Activated CD4-positive, alpha-beta T cell treated with anti-CD3 and anti-CD28 coated beads, Interleukin-2, amount 10 ng/mL, durations not matched to agents 7 days and 5 days (primary cell): Measurements from ENCODE around the gene TPX2. TPM values are rescaled to one million over a fixed set of nuclear protein-coding genes. Genes with fewer than 3 reads are reported as not detected.
A peak's percentile ranks its signal among the peaks of the same experiment; 100 is the strongest.

Experiments
- CTCF ChIA-PET: fragments of 350-600 bp; sonication (Branson Sonifier 250); formaldehyde crosslinking; loops from one replicate; lab custom pipeline; 2021; ENCODE audit warnings: antibody characterized with exemption; lab: Charles Lee
- POLR2A ChIA-PET: fragments of 350-600 bp; sonication (Branson Sonifier 250); formaldehyde crosslinking; loops from one replicate; lab custom pipeline; 2021; ENCODE audit warnings: antibody characterized with exemption; lab: Charles Lee
- DNase-seq: peaks from one replicate; pipeline ENCODE4 v3.0.0-alpha.2; 2020
- H3K27ac Mint-ChIP-seq: one replicate; pipeline ENCODE4 v1.8.0; 2021; ENCODE audit warnings: mild to moderate bottlenecking, moderate library complexity, mixed read lengths
- H3K27me3 Mint-ChIP-seq: one replicate; pipeline ENCODE4 v1.8.0; 2021; ENCODE audit warnings: mixed read lengths
- H3K36me3 Mint-ChIP-seq: one replicate; pipeline ENCODE4 v1.8.0; 2021; ENCODE audit warnings: low read depth, mixed read lengths
- H3K4me1 Mint-ChIP-seq: one replicate; pipeline ENCODE4 v1.8.0; 2021; ENCODE audit warnings: mixed read lengths
- H3K4me3 Mint-ChIP-seq: one replicate; pipeline ENCODE4 v1.8.0; 2021; ENCODE audit warnings: mild to moderate bottlenecking, moderate library complexity, mixed read lengths
- H3K9me3 Mint-ChIP-seq: one replicate; pipeline ENCODE4 v1.8.0; 2021; ENCODE audit warnings: mixed read lengths
- total RNA-seq, 2 experiments: library from RNA; stranded (reverse); gene quantifications; one replicate each; pipeline ENCODE4 v1.2.3, GENCODE V29; 2021

The TPX2 gene
- total RNA-seq, 2 experiments from 2014 or later: 164 to 193 TPM

- no peaks in the 10 kb centered on the region for H3K27me3 Mint-ChIP-seq
- H3K9me3 Mint-ChIP-seq: no peaks in the 10 kb centered on the region
- H3K27ac Mint-ChIP-seq: no peak overlapping the region
- DNase-seq: no peak
- no peaks in the 10 kb centered on the region for H3K4me1 Mint-ChIP-seq
- ChIA-PET CTCF (interaction anchor here (0.7 to 1.4 kb wide), 3 partner anchors 15 to 262 kb away, joined by 3 to 4 read pairs (median 4); partner anchors contain the start of gene FOXS1), POLR2A (no interaction called here)
- H3K36me3 Mint-ChIP-seq: no peaks in the 10 kb centered on the region
- no peak overlapping the region for H3K4me3 Mint-ChIP-seq
Observed at GRCh38 chr20:31829731-31830130, 90.6 kb downstream of the TPX2 start.

GRCh38 chr20:31830406-31830981, 91.4 kb downstream of the TPX2 start:
- Mint-ChIP-seq H3K36me3 (no peaks in the 10 kb centered on the region), H3K27me3 (no peaks in the 10 kb centered on the region), H3K27ac (no peak overlapping the region), H3K4me3 (no peak overlapping the region), H3K4me1 (peaks cover 4% of the 10 kb centered on the region), H3K9me3 (no peaks in the 10 kb centered on the region)
- CTCF ChIA-PET: interaction anchor here (0.7 to 1.4 kb wide), 4 partner anchors 15 to 262 kb away, joined by 3 to 4 read pairs (median 4); partner anchors contain the start of gene FOXS1
- POLR2A ChIA-PET: no interaction called here
- DNase-seq: no peak

GRCh38 chr20:31831211-31831610, 92.1 kb downstream of the TPX2 start:
- Mint-ChIP-seq H3K4me3 (no peak overlapping the region), H3K9me3 (no peaks in the 10 kb centered on the region), H3K27me3 (no peaks in the 10 kb centered on the region), H3K36me3 (no peaks in the 10 kb centered on the region), H3K4me1 (peaks cover 10% of the 10 kb centered on the region), H3K27ac (no peak overlapping the region)
- CTCF ChIA-PET: interaction anchor here (0.7 to 1.4 kb wide), 2 partner anchors 16 to 157 kb away, joined by 3 read pairs; no protein-coding TSS in a partner anchor
- DNase-seq: no peak
- POLR2A ChIA-PET: no interaction called here

GRCh38 chr20:31831771-31832306, 92.7 kb downstream of the TPX2 start:
- no peak for DNase-seq
- H3K27ac Mint-ChIP-seq: no peak overlapping the region
- H3K36me3 Mint-ChIP-seq: no peaks in the 10 kb centered on the region
- H3K4me1 Mint-ChIP-seq: peaks cover 14% of the 10 kb centered on the region
- CTCF ChIA-PET: no interaction called here
- no peaks in the 10 kb centered on the region for H3K9me3 Mint-ChIP-seq
- H3K4me3 Mint-ChIP-seq: no peak overlapping the region
- no peaks in the 10 kb centered on the region for H3K27me3 Mint-ChIP-seq
- POLR2A ChIA-PET: no interaction called here

- peaks cover 14% of the 10 kb centered on the region for H3K4me1 Mint-ChIP-seq
- no peaks in the 10 kb centered on the region for H3K36me3 Mint-ChIP-seq
- no peak overlapping the region for H3K4me3 Mint-ChIP-seq
- peak overlapping the region; percentile 52 for H3K27ac Mint-ChIP-seq
- H3K9me3 Mint-ChIP-seq: no peaks in the 10 kb centered on the region
- POLR2A ChIA-PET: no interaction called here
- H3K27me3 Mint-ChIP-seq: no peaks in the 10 kb centered on the region
- CTCF ChIA-PET: no interaction called here
- DNase-seq: peak; percentile 63
Observed at GRCh38 chr20:31833130-31833930, 94.2 kb downstream of the TPX2 start.

- Mint-ChIP-seq H3K9me3 (no peaks in the 10 kb centered on the region), H3K27me3 (no peaks in the 10 kb centered on the region), H3K4me1 (peaks cover 14% of the 10 kb centered on the region), H3K36me3 (no peaks in the 10 kb centered on the region), H3K4me3 (no peak overlapping the region), H3K27ac (no peak overlapping the region)
- no peak for DNase-seq
- ChIA-PET CTCF (interaction anchor here (0.9 to 1.0 kb wide), 2 partner anchors 9 to 13 kb away, joined by 3 to 4 read pairs; no protein-coding TSS in a partner anchor), POLR2A (no interaction called here)
Observed at GRCh38 chr20:31833931-31834521, 94.9 kb downstream of the TPX2 start.

GRCh38 chr20:31835554-31835953, 96.5 kb downstream of the TPX2 start:
- H3K9me3 Mint-ChIP-seq: no peaks in the 10 kb centered on the region
- no peaks in the 10 kb centered on the region for H3K27me3 Mint-ChIP-seq
- no peak overlapping the region for H3K4me3 Mint-ChIP-seq
- no peak overlapping the region for H3K27ac Mint-ChIP-seq
- CTCF ChIA-PET: interaction anchor here (1.7 to 4.7 kb wide), 2 partner anchors 13 to 20 kb away, joined by 4 to 18 read pairs; no protein-coding TSS in a partner anchor
- POLR2A ChIA-PET: no interaction called here
- DNase-seq: no peak
- no peaks in the 10 kb centered on the region for H3K36me3 Mint-ChIP-seq
- peaks cover 14% of the 10 kb centered on the region for H3K4me1 Mint-ChIP-seq

GRCh38 chr20:31835977-31836852, 97.1 kb downstream of the TPX2 start:
- peak; percentile 23 for DNase-seq
- H3K36me3 Mint-ChIP-seq: no peaks in the 10 kb centered on the region
- POLR2A ChIA-PET: no interaction called here
- peaks cover 14% of the 10 kb centered on the region for H3K4me1 Mint-ChIP-seq
- peak overlapping the region; percentile 48 for H3K27ac Mint-ChIP-seq
- H3K4me3 Mint-ChIP-seq: no peak overlapping the region
- H3K27me3 Mint-ChIP-seq: no peaks in the 10 kb centered on the region
- CTCF ChIA-PET: interaction anchor here (1.7 to 4.7 kb wide), 4 partner anchors 9 to 20 kb away, joined by 4 to 18 read pairs (median 8); no protein-coding TSS in a partner anchor
- no peaks in the 10 kb centered on the region for H3K9me3 Mint-ChIP-seq

GRCh38 chr20:31836853-31837608, 97.9 kb downstream of the TPX2 start:
- DNase-seq: no peak
- POLR2A ChIA-PET: no interaction called here
- Mint-ChIP-seq H3K4me3 (no peak overlapping the region), H3K4me1 (peaks cover 14% of the 10 kb centered on the region), H3K27ac (no peak overlapping the region), H3K9me3 (no peaks in the 10 kb centered on the region), H3K27me3 (no peaks in the 10 kb centered on the region), H3K36me3 (no peaks in the 10 kb centered on the region)
- CTCF ChIA-PET: interaction anchor here (0.6 to 4.7 kb wide), 10 partner anchors 10 to 115 kb away, joined by 3 to 18 read pairs (median 3); partner anchors contain the start of gene PDRG1

GRCh38 chr20:31837896-31838397, 98.9 kb downstream of the TPX2 start:
- ChIA-PET POLR2A (no interaction called here), CTCF (interaction anchor here (0.9 to 4.7 kb wide), 9 partner anchors 9 to 194 kb away, joined by 3 to 18 read pairs (median 3); partner anchors contain the start of gene PDRG1)
- Mint-ChIP-seq H3K4me1 (peaks cover 14% of the 10 kb centered on the region), H3K4me3 (no peak overlapping the region), H3K27me3 (no peaks in the 10 kb centered on the region), H3K27ac (no peak overlapping the region), H3K36me3 (no peaks in the 10 kb centered on the region), H3K9me3 (no peaks in the 10 kb centered on the region)
- no peak for DNase-seq

- POLR2A ChIA-PET: no interaction called here
- H3K27ac Mint-ChIP-seq: no peak overlapping the region
Observed at GRCh38 chr20:31838646-31839292, 99.7 kb downstream of the TPX2 start.

More at GRCh38 chr20:31838646-31839292, 99.7 kb downstream of the TPX2 start:
- Mint-ChIP-seq H3K9me3 (no peaks in the 10 kb centered on the region), H3K4me1 (peaks cover 14% of the 10 kb centered on the region), H3K4me3 (no peak overlapping the region), H3K27me3 (no peaks in the 10 kb centered on the region), H3K36me3 (no peaks in the 10 kb centered on the region)
- CTCF ChIA-PET: interaction anchor here (0.9 to 4.7 kb wide), 4 partner anchors 8 to 193 kb away, joined by 3 to 18 read pairs (median 6); no protein-coding TSS in a partner anchor
- DNase-seq: no peak
